ENCODE results near the gene PPP4R4.
"Not testable (repeated sequence)": the region's sequence is repeated elsewhere in the genome, so short reads cannot be mapped to it uniquely, and the experiment has no call there.

The PPP4R4 gene

GRCh38 chr14:94152676-94153075, 21.4 kb upstream of the PPP4R4 start:
- H3K9ac ChIP-seq (ENCODE audit: low read length) = no peak overlapping the region

GRCh38 chr14:94153750-94154342, 20.3 kb upstream of the PPP4R4 start:
- Histone ChIP-seq H4K20me1 (ENCODE audit: low read depth, low read length) (no peaks in the 10 kb centered on the region), H3K27me3 (ENCODE audit: low read length) (no peaks in the 10 kb centered on the region), H2AFZ (ENCODE audit: low read depth, low read length, severe bottlenecking) (no peak overlapping the region), H3K9me2 (replicated peaks; ENCODE audit: insufficient read depth, low read length) (no peaks in the 10 kb centered on the region), H3K79me2 (ENCODE audit: insufficient read depth, low read length) (no peaks in the 10 kb centered on the region), H3F3A (ENCODE audit: insufficient read depth) (no peaks in the 10 kb centered on the region), H3K27ac (ENCODE audit: low read depth, low read length) (no peak overlapping the region), H3K4me3 (ENCODE audit: insufficient read depth, low read length, poor library complexity, severe bottlenecking) (no peak overlapping the region), H3K9me3 (ENCODE audit: insufficient read depth, low read length) (no peaks in the 10 kb centered on the region), H3K4me2 (ENCODE audit: low read depth, low read length, poor library complexity, severe bottlenecking) (no peak overlapping the region), H3K36me3 (ENCODE audit: low read length) (no peaks in the 10 kb centered on the region), H3K9ac (ENCODE audit: low read length) (no peak overlapping the region)
- TF ChIP-seq CTCF (IDR thresholded peaks at IDR 0.05; ENCODE audit: insufficient read depth, low read length, poor library complexity, severe bottlenecking) = no peak
- TF ChIP-seq EZH2phosphoT487 (conservative IDR thresholded peaks at IDR 0.05; ENCODE audit: low read length) = no peak

More at GRCh38 chr14:94152676-94153075, 21.4 kb upstream of the PPP4R4 start:
- Histone ChIP-seq H3K36me3 (ENCODE audit: low read length) (no peaks in the 10 kb centered on the region), H4K20me1 (ENCODE audit: low read depth, low read length) (no peaks in the 10 kb centered on the region), H3K4me2 (ENCODE audit: low read depth, low read length, poor library complexity, severe bottlenecking) (no peak overlapping the region), H3F3A (ENCODE audit: insufficient read depth) (no peaks in the 10 kb centered on the region), H3K79me2 (ENCODE audit: insufficient read depth, low read length) (no peaks in the 10 kb centered on the region), H3K9me3 (ENCODE audit: insufficient read depth, low read length) (no peaks in the 10 kb centered on the region), H3K27me3 (ENCODE audit: low read length) (no peaks in the 10 kb centered on the region), H3K27ac (ENCODE audit: low read depth, low read length) (no peak overlapping the region), H3K4me3 (ENCODE audit: insufficient read depth, low read length, poor library complexity, severe bottlenecking) (no peak overlapping the region), H2AFZ (ENCODE audit: low read depth, low read length, severe bottlenecking) (no peak overlapping the region), H3K9me2 (replicated peaks; ENCODE audit: insufficient read depth, low read length) (no peaks in the 10 kb centered on the region)
- no peak for TF ChIP-seq EZH2phosphoT487 (conservative IDR thresholded peaks at IDR 0.05; ENCODE audit: low read length)
- no peak for TF ChIP-seq CTCF (IDR thresholded peaks at IDR 0.05; ENCODE audit: insufficient read depth, low read length, poor library complexity, severe bottlenecking)

- H3K9me3 ChIP-seq (ENCODE audit: insufficient read depth, low read length); H3F3A ChIP-seq (ENCODE audit: insufficient read depth); H3K36me3 ChIP-seq (ENCODE audit: low read length); H3K79me2 ChIP-seq (ENCODE audit: insufficient read depth, low read length); H2AFZ ChIP-seq (ENCODE audit: low read depth, low read length, severe bottlenecking); H3K27ac ChIP-seq (ENCODE audit: low read depth, low read length); H3K4me2 ChIP-seq (ENCODE audit: low read depth, low read length, poor library complexity, severe bottlenecking); H3K9me2 ChIP-seq (replicated peaks; ENCODE audit: insufficient read depth, low read length); H3K27me3 ChIP-seq (ENCODE audit: low read length); H3K9ac ChIP-seq (ENCODE audit: low read length); H3K4me3 ChIP-seq (ENCODE audit: insufficient read depth, low read length, poor library complexity, severe bottlenecking); H4K20me1 ChIP-seq (ENCODE audit: low read depth, low read length): not testable (repeated sequence)
These were observed 18.0 kb upstream of the PPP4R4 start for GRCh38 chr14:94156143-94156542.

- Histone ChIP-seq H3K4me2 (ENCODE audit: low read depth, low read length, poor library complexity, severe bottlenecking) (no peak overlapping the region), H3K27me3 (ENCODE audit: low read length) (no peaks in the 10 kb centered on the region)
These were observed 16.9 kb upstream of the PPP4R4 start for GRCh38 chr14:94157197-94157596.

More at GRCh38 chr14:94157197-94157596, 16.9 kb upstream of the PPP4R4 start:
- Histone ChIP-seq H2AFZ (ENCODE audit: low read depth, low read length, severe bottlenecking) (no peak overlapping the region), H3K9ac (ENCODE audit: low read length) (no peak overlapping the region), H4K20me1 (ENCODE audit: low read depth, low read length) (no peaks in the 10 kb centered on the region), H3K9me2 (replicated peaks; ENCODE audit: insufficient read depth, low read length) (no peaks in the 10 kb centered on the region), H3K9me3 (ENCODE audit: insufficient read depth, low read length) (no peaks in the 10 kb centered on the region), H3K36me3 (ENCODE audit: low read length) (no peaks in the 10 kb centered on the region), H3K79me2 (ENCODE audit: insufficient read depth, low read length) (no peaks in the 10 kb centered on the region), H3K4me3 (ENCODE audit: insufficient read depth, low read length, poor library complexity, severe bottlenecking) (no peak overlapping the region), H3K27ac (ENCODE audit: low read depth, low read length) (no peak overlapping the region), H3F3A (ENCODE audit: insufficient read depth) (no peaks in the 10 kb centered on the region)
- TF ChIP-seq CTCF (IDR thresholded peaks at IDR 0.05; ENCODE audit: insufficient read depth, low read length, poor library complexity, severe bottlenecking) = no peak
- TF ChIP-seq EZH2phosphoT487 (conservative IDR thresholded peaks at IDR 0.05; ENCODE audit: low read length) = no peak
